C4-2B (cell line): ENCODE results near the gene CFB.

Source experiments
- CTCF ChIP-seq: fragments of 450-650 bp; conservative IDR thresholded peaks from 2 replicates; pipeline ENCODE4 v1.5.1; 2017; ENCODE audit warnings: mild to moderate bottlenecking
- ZFX ChIP-seq: fragments of 450-650 bp; IDR thresholded peaks from 2 replicates; pipeline ENCODE4 v1.6.1; 2017

- TF ChIP-seq CTCF (no peak), ZFX (no peak)
Observed at GRCh38 chr6:31965700-31966099, 19.8 kb downstream of the CFB start.
